Heart left ventricle (tissue), 16 donors: ENCODE results near the gene DEPDC5. TPM values are rescaled to one million over a fixed set of nuclear protein-coding genes. Genes with fewer than 3 reads are reported as not detected.

Source experiments
- ATAC-seq, 4 donors: fragments of 200-7000 bp; cut with Tn5 transposase; one replicate each; pipeline ENCODE4 v1.9.1; 2020 to 2022; ENCODE audit warnings: moderate library complexity in 4 of 4, mild to moderate bottlenecking in 3 of 4, moderate number of reproducible peaks in 1 of 4
- DNase-seq, 5 donors: peaks; one replicate each; pipeline ENCODE4 v3.0.0-alpha.2; 2020
- H3K27ac ChIP-seq, 12 donors: fragments of 200-600 bp; sonication (generic) in 4 of 12; one replicate each; pipeline versions ENCODE4 v1.5.0 to v1.8.0; 2016 to 2022; ENCODE audit warnings: mild to moderate bottlenecking in 2 of 12
- H3K27me3 ChIP-seq, 9 donors: fragments of 200-600 bp; sonication (generic) in 2 of 9; one replicate each; pipeline versions ENCODE4 v1.5.1 to v1.8.0; 2016 to 2022; ENCODE audit warnings: mild to moderate bottlenecking in 3 of 9
- H3K36me3 ChIP-seq, 9 donors: fragments of 200-600 bp; sonication (generic) in 2 of 9; one replicate each; pipeline versions ENCODE4 v1.5.0 to v1.8.0; 2018 to 2022; ENCODE audit warnings: mild to moderate bottlenecking in 2 of 9
- H3K4me1 ChIP-seq, 12 donors: fragments of 200-600 bp; sonication (generic) in 4 of 12; one replicate each; pipeline versions ENCODE4 v1.5.0 to v1.8.0; 2016 to 2022; ENCODE audit warnings: mild to moderate bottlenecking in 3 of 12
- H3K4me3 ChIP-seq, 12 donors: fragments of 200-600 bp; sonication (generic) in 4 of 12; one replicate each; pipeline versions ENCODE4 v1.5.0 to v1.8.0; 2017 to 2022; ENCODE audit warnings: mild to moderate bottlenecking in 9 of 12, moderate library complexity in 4 of 12
- H3K9me3 ChIP-seq, 12 donors: fragments of 200-600 bp; sonication (generic) in 4 of 12; one replicate each; pipeline versions ENCODE4 v1.5.0 to v1.8.0; 2016 to 2022; ENCODE audit warnings: mild to moderate bottlenecking in 1 of 12
- POLR2A ChIP-seq, 2 donors: fragments of 450-650 bp; IDR thresholded peaks; one replicate each; pipeline ENCODE4 v1.6.1; 2017; ENCODE audit warnings: antibody characterized with exemption in 2 of 2, mild to moderate bottlenecking in 2 of 2, moderate library complexity in 2 of 2
- WGBS, 4 donors: extraction: QIAGEN DNeasy Blood & Tissue Kit in 2 of 4; methylation state at CpG; one replicate each; pipeline versions ENCODE4 v1.1.5 to v1.1.7; 2013 to 2018; 5-methylcytosine and 5-hydroxymethylcytosine counted together
- intact Hi-C, 10 donors: fragments of 100-400 bp; cut with DNase I; formaldehyde crosslinking; loops; one replicate each; pipeline versions ENCODE4 v1.11.1 to v1.14.2; 2022
- polyA plus RNA-seq, 2 donors: library from polyadenylated mRNA; stranded (reverse); fragments of 200-250 nt; gene quantifications; one replicate each; pipeline ENCODE4 v1.2.3, GENCODE V29; 2013
- total RNA-seq, 9 donors: library from RNA; depleted of rRNA in 2 of 9; stranded (reverse); fragments of >200 nt in 2 of 9; fragmentation: NEBNext Ultra II Directional in 3 of 9; extraction: Animal tissue kit (Norgen Biotek cat#: 25700) in 3 of 9; gene quantifications; one replicate each; pipeline versions ENCODE4 v1.1.0 to v1.2.4, GENCODE V29; 2016 to 2023
- TF ChIP-seq, protein P1 (sequence below), 12 donors: fragments of 200-600 bp; sonication (generic) in 4 of 12; IDR thresholded peaks; one replicate each; pipeline versions ENCODE4 v1.5.0 to v1.8.0; 2018 to 2022; ENCODE audit warnings: antibody characterized with exemption in 12 of 12, mild to moderate bottlenecking in 5 of 12
- donor health status: ischemic (EF 13 %, LVEDD 7.1; RV severe dilation, severe dysfunction).
- donor health status: healthy with polysubstance abuse.
- donor health status: DM: no; HTN: yes; CAD: no.
- donor health status: DM: no; HTN: no; CAD: no.
- donor health status: ischemic (EF 25% LVEDD 6.9; RV normal size, moderate dysfunction).
- donor health status: ischemic (EF 25% LVEDD 5.7; RV mildly dilated, moderate dysfunction).
- donor health status: healthy.
- donor health status: DM: yes; HTN: yes; CAD: no.
- donor health status: ischemic (EF 35%, LVEDD 5.7; RV mildly dilated, moderate dysfunction).
- donor health status: nonischemic (EF 11% LVEDD 7.7; RV severe dilation, severe dysfunction).
- donor health status: DM: yes; HTN: yes; CAD: no.
- donor health status: PGD.
- donor health status: ischemic (EF 29% LVEDD 5.4; RV normal size, mild dysfunction).
- donor health status: nonischemic (EF 23%, LVEDD 6.1; RV moderate dilation, normal function).

The DEPDC5 gene
- total and polyA plus RNA-seq, 11 donors = 5.7 to 21.4 (median 10.4) TPM

DNA sequence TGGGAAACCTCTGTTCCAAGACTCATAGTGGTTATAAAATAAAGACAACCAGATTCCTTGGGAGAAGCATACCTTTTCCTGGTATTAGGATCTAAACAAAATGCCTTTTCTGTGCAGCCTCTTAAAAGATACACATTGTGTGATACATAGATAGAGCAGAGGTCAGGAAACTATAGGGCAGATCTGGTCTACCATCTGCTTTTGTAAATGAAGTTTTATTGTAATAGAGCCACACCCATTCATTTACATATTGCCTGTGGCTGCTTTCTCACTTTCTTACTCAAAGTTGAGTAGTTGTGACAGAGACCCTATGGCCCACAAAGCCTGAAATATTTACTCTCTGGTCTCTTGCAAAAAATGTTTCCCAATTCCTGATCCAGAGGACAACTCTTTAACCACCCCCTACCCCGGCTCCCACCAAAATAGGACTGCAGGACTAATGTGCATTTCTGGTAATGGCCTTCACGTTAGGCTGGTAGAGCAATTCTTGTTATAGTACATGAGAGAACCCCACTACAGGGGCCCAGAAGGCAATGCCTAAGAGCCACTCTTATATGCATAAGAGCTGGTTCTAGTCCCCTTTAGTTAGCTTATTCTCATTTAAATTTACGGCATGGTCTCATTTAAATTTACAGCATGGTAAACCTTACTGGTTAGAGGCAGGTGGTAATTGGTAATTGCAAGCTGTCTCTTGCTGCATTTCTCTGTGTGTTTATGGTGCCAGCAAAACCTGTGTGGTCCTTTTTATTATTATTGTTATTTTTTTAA, 113.8 kb downstream of the DEPDC5 start:
- Histone ChIP-seq H3K36me3 (peaks cover 0 to 65% (median 39%) of the 10 kb centered on the region in 9 donors), H3K27me3 (no peaks in the 10 kb centered on the region), H3K9me3 (no peaks in the 10 kb centered on the region), H3K27ac (no peak overlapping the region), H3K4me3 (no peak overlapping the region), H3K4me1 (peaks cover 0 to 14% (median 0%) of the 10 kb centered on the region in 12 donors)
- TF ChIP-seq POLR2A (IDR thresholded peaks at IDR 0.05) = no peak
- TF ChIP-seq, protein P1, sequence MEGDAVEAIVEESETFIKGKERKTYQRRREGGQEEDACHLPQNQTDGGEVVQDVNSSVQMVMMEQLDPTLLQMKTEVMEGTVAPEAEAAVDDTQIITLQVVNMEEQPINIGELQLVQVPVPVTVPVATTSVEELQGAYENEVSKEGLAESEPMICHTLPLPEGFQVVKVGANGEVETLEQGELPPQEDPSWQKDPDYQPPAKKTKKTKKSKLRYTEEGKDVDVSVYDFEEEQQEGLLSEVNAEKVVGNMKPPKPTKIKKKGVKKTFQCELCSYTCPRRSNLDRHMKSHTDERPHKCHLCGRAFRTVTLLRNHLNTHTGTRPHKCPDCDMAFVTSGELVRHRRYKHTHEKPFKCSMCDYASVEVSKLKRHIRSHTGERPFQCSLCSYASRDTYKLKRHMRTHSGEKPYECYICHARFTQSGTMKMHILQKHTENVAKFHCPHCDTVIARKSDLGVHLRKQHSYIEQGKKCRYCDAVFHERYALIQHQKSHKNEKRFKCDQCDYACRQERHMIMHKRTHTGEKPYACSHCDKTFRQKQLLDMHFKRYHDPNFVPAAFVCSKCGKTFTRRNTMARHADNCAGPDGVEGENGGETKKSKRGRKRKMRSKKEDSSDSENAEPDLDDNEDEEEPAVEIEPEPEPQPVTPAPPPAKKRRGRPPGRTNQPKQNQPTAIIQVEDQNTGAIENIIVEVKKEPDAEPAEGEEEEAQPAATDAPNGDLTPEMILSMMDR (IDR thresholded peaks at IDR 0.05) = no peak
- DNase-seq (no peak), ATAC-seq (no peak)
- intact Hi-C loops = no loop called here
- WGBS, 4 donors = 89 to 99% (median 97%) methylated on average over 3 of the region's 3 CpGs

DNA sequence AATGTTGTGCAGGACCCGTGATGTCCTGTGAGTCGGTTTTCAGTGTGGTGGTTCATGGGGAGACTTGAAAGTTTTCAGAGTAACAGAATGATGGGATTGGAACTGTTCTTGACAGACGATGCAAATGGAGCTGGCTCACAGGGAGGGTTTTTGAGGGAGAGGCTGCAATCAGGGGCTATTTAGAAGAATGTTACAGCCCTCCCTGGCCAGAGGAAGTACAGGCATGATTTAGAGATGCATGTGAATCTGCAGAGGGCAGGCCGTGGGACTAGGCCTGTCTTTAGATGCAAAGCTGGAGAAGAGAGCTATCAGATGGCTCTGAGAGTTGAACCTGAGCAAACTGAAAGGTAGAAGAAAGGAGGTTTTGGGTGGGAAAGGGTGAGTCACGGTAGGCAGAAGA, 115.9 kb downstream of the DEPDC5 start:
- intact Hi-C loops = loop anchor here in 5 of 10 donors (5.0 to 10.0 kb wide), 4 partner anchors 78 to 98 kb away; no protein-coding TSS in a partner anchor
- Histone ChIP-seq H3K27me3 (no peaks in the 10 kb centered on the region), H3K4me3 (no peak overlapping the region), H3K36me3 (peaks cover 0 to 79% (median 53%) of the 10 kb centered on the region in 9 donors), H3K4me1 (peaks cover 0 to 14% (median 0%) of the 10 kb centered on the region in 12 donors), H3K27ac (no peak overlapping the region), H3K9me3 (no peaks in the 10 kb centered on the region)
- DNase-seq (no peak), ATAC-seq (no peak)
- WGBS, 4 donors = 81 to 89% (median 86%) methylated on average over 5 of the region's 5 CpGs
- no peak for TF ChIP-seq POLR2A (IDR thresholded peaks at IDR 0.05)
- TF ChIP-seq, protein P1 (IDR thresholded peaks at IDR 0.05) = no peak

DNA sequence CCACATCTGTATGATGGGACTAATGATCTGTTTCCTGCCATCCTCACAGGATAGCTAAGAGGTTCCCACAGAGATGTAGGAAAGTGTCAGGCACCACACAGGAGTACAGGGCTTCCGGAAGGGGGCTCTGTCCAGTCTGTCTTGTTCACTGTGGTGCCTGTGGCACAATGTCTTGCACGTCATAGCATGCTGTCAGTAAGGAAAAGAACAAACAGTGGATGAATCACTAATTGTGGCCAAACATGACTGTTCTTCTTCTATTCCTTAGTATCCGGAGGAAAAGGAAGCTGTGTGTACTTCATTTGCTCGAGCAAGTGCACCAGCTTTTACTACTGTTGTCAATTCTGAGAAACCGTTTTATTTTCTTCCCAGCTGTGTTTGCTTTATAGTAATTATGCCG, 117.1 kb downstream of the DEPDC5 start:
- H3K4me3 ChIP-seq = no peak overlapping the region
- no peaks in the 10 kb centered on the region for H3K27me3 ChIP-seq
- peak in 1 of 4 donors; percentile 24 for ATAC-seq
- DNase-seq = no peak
- H3K4me1 ChIP-seq = peaks cover 0 to 14% (median 0%) of the 10 kb centered on the region in 12 donors
- WGBS, 4 donors = 78 to 88% (median 86%) methylated on average over 6 of the region's 6 CpGs
- TF ChIP-seq, protein P1 (IDR thresholded peaks at IDR 0.05) = no peak
- no peak for TF ChIP-seq POLR2A (IDR thresholded peaks at IDR 0.05)
- H3K27ac ChIP-seq = no peak overlapping the region
- H3K36me3 ChIP-seq = peaks cover 0 to 79% (median 54%) of the 10 kb centered on the region in 9 donors
- H3K9me3 ChIP-seq = no peaks in the 10 kb centered on the region
- intact Hi-C loops = loop anchor here in 5 of 10 donors (5.0 to 10.0 kb wide), 4 partner anchors 76 to 96 kb away; no protein-coding TSS in a partner anchor

DNA sequence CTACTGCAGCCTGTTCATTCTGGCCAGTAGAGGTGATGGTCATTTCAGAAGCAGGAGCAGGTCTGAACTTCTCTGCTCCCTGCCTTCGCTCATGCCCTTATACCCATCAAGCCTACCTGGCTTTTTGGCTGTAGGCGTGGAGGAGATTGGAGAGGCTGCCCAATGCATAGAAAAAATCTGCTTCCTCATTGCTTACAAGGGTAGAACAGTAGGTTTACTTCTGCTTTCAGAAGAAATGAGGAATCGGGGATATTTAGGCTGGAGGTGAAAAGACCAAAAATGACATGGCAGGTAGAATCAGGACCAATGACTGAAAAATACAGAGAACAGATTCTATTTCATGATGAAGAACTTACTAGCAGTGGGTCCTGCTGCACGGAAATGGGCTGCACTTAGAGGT, 117.7 kb downstream of the DEPDC5 start:
- H3K27me3 ChIP-seq = no peaks in the 10 kb centered on the region
- TF ChIP-seq, protein P1 (IDR thresholded peaks at IDR 0.05) = no peak
- no peak for TF ChIP-seq POLR2A (IDR thresholded peaks at IDR 0.05)
- no peaks in the 10 kb centered on the region for H3K9me3 ChIP-seq
- H3K4me3 ChIP-seq = no peak overlapping the region
- 89 to 91% (median 90%) methylated on average over 4 of the region's 4 CpGs for WGBS, 4 donors
- intact Hi-C loops = loop anchor here in 5 of 10 donors (5.0 to 10.0 kb wide), 4 partner anchors 76 to 96 kb away; no protein-coding TSS in a partner anchor
- H3K27ac ChIP-seq = no peak overlapping the region
- H3K36me3 ChIP-seq = peaks cover 0 to 79% (median 58%) of the 10 kb centered on the region in 9 donors
- peaks cover 0 to 14% (median 0%) of the 10 kb centered on the region in 12 donors for H3K4me1 ChIP-seq
- ATAC-seq (no peak), DNase-seq (no peak)
